A673 (cell line): ENCODE data around the gene LRRC74A. TPM values are rescaled to one million over a fixed set of nuclear protein-coding genes. Genes with fewer than 3 reads are reported as not detected.

Experiments used
- BruUV-seq: library from RNA; stranded (reverse); fragments of 400-500 nt; replicated peaks from 2 replicates; lab custom pipeline; 2021; lab: Mats Ljungman, UMichigan
- CTCF ChIA-PET: fragments of 300-600 bp; sonication (Branson Sonifier 250); formaldehyde crosslinking; loops from one replicate; lab custom pipeline; 2022; ENCODE audit warnings: antibody characterized with exemption; lab: Charles Lee
- POLR2A ChIA-PET: fragments of 300-600 bp; sonication (Branson Sonifier 250); formaldehyde crosslinking; loops from one replicate; lab custom pipeline; 2022; ENCODE audit warnings: antibody characterized with exemption; ENCODE audit not compliant: low non-redundant PET; lab: Charles Lee
- DNase-seq: peaks from one replicate; pipeline ENCODE4 v3.0.0-alpha.2; 2015; ENCODE audit warnings: low spot score
- H3K27ac ChIP-seq: fragments of 200-600 bp; sonication (generic); 2 replicates; pipeline ENCODE4 v1.5.1; 2016; ENCODE audit warnings: mixed run types, low read depth, mild to moderate bottlenecking, mixed read lengths, antibody characterized with exemption, low read length; ENCODE audit not compliant: poor library complexity, severe bottlenecking
- H3K27me3 ChIP-seq: fragments of 200-600 bp; sonication (generic); replicated peaks from 2 replicates; pipeline ENCODE4 v1.6.1; 2017; ENCODE audit warnings: mixed run types, low read depth, mild to moderate bottlenecking, mixed read lengths, antibody characterized with exemption, low read length; ENCODE audit not compliant: insufficient read depth, poor library complexity
- H3K36me3 ChIP-seq: fragments of 200-600 bp; sonication (generic); 2 replicates; pipeline ENCODE4 v1.6.1; 2016; ENCODE audit warnings: mixed run types, mild to moderate bottlenecking, mixed read lengths, antibody characterized with exemption, low read length; ENCODE audit not compliant: insufficient read depth, poor library complexity, severe bottlenecking
- H3K4me1 ChIP-seq: fragments of 200-600 bp; sonication (generic); 2 replicates; pipeline ENCODE4 v1.6.1; 2017; ENCODE audit warnings: mixed run types, mild to moderate bottlenecking, mixed read lengths, antibody characterized with exemption, low read length; ENCODE audit not compliant: insufficient read depth, poor library complexity, severe bottlenecking
- H3K4me3 ChIP-seq: fragments of 200-600 bp; sonication (generic); 2 replicates; pipeline ENCODE4 v1.5.1; 2016; ENCODE audit warnings: low read depth, mixed run types, mild to moderate bottlenecking, mixed read lengths, low read length; ENCODE audit not compliant: poor library complexity, severe bottlenecking
- H3K9me3 ChIP-seq: fragments of 200-600 bp; sonication (generic); 2 replicates; pipeline ENCODE4 v1.6.1; 2016; ENCODE audit warnings: mixed run types, low read depth, mild to moderate bottlenecking, mixed read lengths, antibody characterized with exemption, low read length; ENCODE audit not compliant: poor library complexity, severe bottlenecking
- CTCF ChIP-seq: fragments of 300-800, 200-600 bp; sonication (generic); conservative IDR thresholded peaks from 2 replicates; pipeline ENCODE4 v1.5.1; 2017; ENCODE audit warnings: low read depth, mild to moderate bottlenecking, antibody characterized with exemption, low read length, moderate library complexity, mixed read lengths
- EZH2 ChIP-seq: fragments of 200-600 bp; sonication (generic); IDR thresholded peaks from 2 replicates; pipeline ENCODE4 v1.6.1; 2017; ENCODE audit warnings: borderline replicate concordance, low read depth, mild to moderate bottlenecking, mixed read lengths, antibody characterized with exemption, low read length; ENCODE audit not compliant: poor library complexity, severe bottlenecking
- intact Hi-C: fragments of 100-400 bp; cut with micrococcal nuclease; formaldehyde crosslinking; loops from one replicate; pipeline ENCODE4 v1.10.0; 2022; ENCODE audit not compliant: unreplicated experiment
- total RNA-seq: library from RNA; stranded (reverse); gene quantifications from 2 replicates; pipeline ENCODE4 v1.2.3, GENCODE V29; 2021

LRRC74A gene
- total RNA-seq, 1 experiment from 2014 or later = not detected

DNA sequence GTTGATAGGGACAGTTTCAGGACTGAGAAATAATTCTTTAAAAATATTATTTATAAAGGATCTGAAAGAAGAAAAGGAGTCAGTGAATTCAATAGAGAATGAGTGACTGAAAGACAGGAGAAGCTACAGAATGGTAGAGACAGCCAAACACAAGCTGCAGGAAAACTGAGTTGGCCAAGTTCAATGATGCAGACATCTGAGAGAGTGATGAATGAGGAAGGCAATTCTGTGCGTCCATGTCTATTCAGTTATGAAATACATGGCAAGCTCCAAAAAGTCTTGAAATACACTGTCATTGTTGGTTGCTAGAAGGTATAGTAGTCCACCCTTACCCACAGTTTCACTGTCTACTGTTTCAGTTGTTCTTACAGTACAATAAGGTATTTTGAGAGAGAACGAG, 6.8 kb downstream of the LRRC74A start:
- Histone ChIP-seq H3K4me1 (no peaks in the 10 kb centered on the region), H3K36me3 (no peaks in the 10 kb centered on the region), H3K9me3 (no peaks in the 10 kb centered on the region), H3K27ac (no peak overlapping the region), H3K4me3 (no peak overlapping the region), H3K27me3 (no peaks in the 10 kb centered on the region)
- ChIA-PET POLR2A (no interaction called here), CTCF (no interaction called here)
- no TSS peak for BruUV-seq
- TF ChIP-seq EZH2 (no peak), CTCF (no peak)
- no peak for DNase-seq
- intact Hi-C loops = no loop called here

DNA sequence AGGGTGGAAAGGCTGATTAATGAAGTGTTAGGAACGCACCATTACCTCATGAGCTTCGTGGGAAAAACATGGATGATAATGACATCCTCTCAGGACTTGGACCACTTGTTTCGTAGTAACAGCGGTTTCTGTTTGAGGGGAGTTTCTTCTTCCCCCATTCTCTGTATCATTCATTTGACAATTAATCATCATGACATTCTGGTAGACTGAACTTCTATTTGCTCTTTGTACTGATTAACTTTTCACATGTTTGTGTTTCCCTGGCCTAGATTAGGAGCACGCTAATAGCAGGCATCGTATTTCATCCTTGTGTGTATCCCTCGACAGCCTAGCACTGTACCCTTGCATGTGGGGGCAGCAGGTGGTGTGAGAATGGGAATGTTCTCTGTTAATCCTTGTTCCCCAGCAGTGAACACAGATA, 8.0 kb downstream of the LRRC74A start:
- Histone ChIP-seq H3K4me1 (no peaks in the 10 kb centered on the region), H3K27me3 (peaks cover 4% of the 10 kb centered on the region), H3K36me3 (no peaks in the 10 kb centered on the region), H3K9me3 (no peaks in the 10 kb centered on the region), H3K4me3 (no peak overlapping the region), H3K27ac (no peak overlapping the region)
- no TSS peak for BruUV-seq
- POLR2A ChIA-PET = no interaction called here
- CTCF ChIA-PET = no interaction called here
- no peak for DNase-seq
- intact Hi-C loops = no loop called here
- no peak for TF ChIP-seq CTCF
- no peak for TF ChIP-seq EZH2

DNA sequence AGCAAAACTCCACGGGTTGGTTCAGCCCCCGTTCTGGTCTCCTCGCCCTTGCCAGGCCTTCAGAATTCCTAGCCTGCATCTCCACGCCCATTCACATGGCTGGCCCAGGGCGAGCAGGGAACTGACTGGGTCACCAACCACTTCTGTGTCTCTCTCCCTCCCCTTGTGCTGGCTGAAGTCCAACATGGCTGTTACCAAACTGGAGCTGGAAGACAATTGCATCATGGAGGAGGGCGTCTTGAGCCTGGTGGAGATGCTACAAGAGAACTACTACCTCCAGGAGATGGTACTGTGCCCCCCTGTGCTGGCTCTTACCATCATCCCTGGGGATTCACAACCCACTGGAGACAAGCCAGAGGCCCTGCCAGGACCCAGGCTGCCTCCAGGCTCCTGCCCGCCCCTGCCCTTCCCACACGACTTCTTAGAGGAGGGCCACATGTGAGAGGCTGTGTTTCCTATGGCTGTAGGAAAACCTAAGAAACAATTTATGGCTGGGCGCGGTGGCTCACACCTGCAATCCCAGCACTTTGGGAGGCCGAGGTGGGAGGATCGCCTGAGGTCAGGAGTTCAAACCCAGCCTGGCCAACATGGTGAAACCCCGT, 9.9 kb downstream of the LRRC74A start:
- CTCF ChIA-PET = no interaction called here
- no TSS peak for BruUV-seq
- Histone ChIP-seq H3K36me3 (no peaks in the 10 kb centered on the region), H3K9me3 (no peaks in the 10 kb centered on the region), H3K4me1 (no peaks in the 10 kb centered on the region), H3K4me3 (no peak overlapping the region), H3K27me3 (peaks cover 8% of the 10 kb centered on the region), H3K27ac (no peak overlapping the region)
- POLR2A ChIA-PET = no interaction called here
- no peak for DNase-seq
- TF ChIP-seq CTCF (no peak), EZH2 (no peak)
- intact Hi-C loops = no loop called here
